Measurements from ENCODE around the gene PCDHAC2. TPM values are rescaled to one million over a fixed set of nuclear protein-coding genes. Genes with fewer than 3 reads are reported as not detected.

The PCDHAC2 gene
- total RNA-seq, 4 donors from 2014 or later, result 1.6 to 25.9 (median 13.9) TPM

- H3K9me3 ChIP-seq, result no peaks in the 10 kb centered on the region
- H3K36me3 ChIP-seq, result no peaks in the 10 kb centered on the region
- WGBS, 2 donors (ENCODE audit: low coverage in 1 of 2), result 79 to 80% methylated on average over 2 of the region's 2 CpGs
- no peak overlapping the region for H3K4me3 ChIP-seq
- peaks cover 0 to 16% (median 7%) of the 10 kb centered on the region in 3 donors for H3K4me1 ChIP-seq
- TF ChIP-seq, protein P1, sequence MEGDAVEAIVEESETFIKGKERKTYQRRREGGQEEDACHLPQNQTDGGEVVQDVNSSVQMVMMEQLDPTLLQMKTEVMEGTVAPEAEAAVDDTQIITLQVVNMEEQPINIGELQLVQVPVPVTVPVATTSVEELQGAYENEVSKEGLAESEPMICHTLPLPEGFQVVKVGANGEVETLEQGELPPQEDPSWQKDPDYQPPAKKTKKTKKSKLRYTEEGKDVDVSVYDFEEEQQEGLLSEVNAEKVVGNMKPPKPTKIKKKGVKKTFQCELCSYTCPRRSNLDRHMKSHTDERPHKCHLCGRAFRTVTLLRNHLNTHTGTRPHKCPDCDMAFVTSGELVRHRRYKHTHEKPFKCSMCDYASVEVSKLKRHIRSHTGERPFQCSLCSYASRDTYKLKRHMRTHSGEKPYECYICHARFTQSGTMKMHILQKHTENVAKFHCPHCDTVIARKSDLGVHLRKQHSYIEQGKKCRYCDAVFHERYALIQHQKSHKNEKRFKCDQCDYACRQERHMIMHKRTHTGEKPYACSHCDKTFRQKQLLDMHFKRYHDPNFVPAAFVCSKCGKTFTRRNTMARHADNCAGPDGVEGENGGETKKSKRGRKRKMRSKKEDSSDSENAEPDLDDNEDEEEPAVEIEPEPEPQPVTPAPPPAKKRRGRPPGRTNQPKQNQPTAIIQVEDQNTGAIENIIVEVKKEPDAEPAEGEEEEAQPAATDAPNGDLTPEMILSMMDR (IDR thresholded peaks at IDR 0.05), result no peak
- TF ChIP-seq POLR2AphosphoS5 (IDR thresholded peaks at IDR 0.05), result no peak
- TF ChIP-seq POLR2A (IDR thresholded peaks at IDR 0.05), result no peak
- no peak for TF ChIP-seq EP300 (IDR thresholded peaks at IDR 0.05)
- no peak overlapping the region for H3K27ac ChIP-seq
- no peaks in the 10 kb centered on the region for H3K27me3 ChIP-seq
- no peak for ATAC-seq
Measured at GRCh38 chr5:140998921-140999410, 32.7 kb downstream of the PCDHAC2 start.

DNA sequence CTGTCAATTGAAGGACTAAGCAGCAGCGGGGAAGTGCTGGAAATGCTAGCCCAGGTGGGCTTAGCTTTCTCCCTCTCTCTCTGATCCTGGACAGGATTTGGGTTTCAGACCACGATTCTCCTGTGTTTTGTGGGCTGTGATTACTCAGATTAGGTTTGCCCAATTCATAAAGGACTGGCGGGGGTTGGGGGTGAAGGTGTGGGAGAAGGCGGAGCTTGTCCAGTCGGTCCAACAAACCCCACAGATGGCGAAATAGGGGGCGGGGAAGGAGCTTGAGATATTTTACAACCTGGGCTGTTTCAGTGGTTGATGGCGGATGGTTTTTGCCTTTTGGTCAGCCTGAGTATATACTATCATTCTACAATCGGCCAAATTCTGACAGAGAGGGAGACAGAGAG is 35.2 kb downstream of the PCDHAC2 start:
- no peaks in the 10 kb centered on the region for H3K36me3 ChIP-seq
- no peak for TF ChIP-seq EP300 (IDR thresholded peaks at IDR 0.05)
- no peak for TF ChIP-seq POLR2A (IDR thresholded peaks at IDR 0.05)
- TF ChIP-seq, protein P1 (IDR thresholded peaks at IDR 0.05), result no peak
- TF ChIP-seq POLR2AphosphoS5 (IDR thresholded peaks at IDR 0.05), result no peak
- peak overlapping the region in 1 of 4 donors; percentile 40 for H3K27ac ChIP-seq
- ATAC-seq, result no peak
- H3K27me3 ChIP-seq, result no peaks in the 10 kb centered on the region
- WGBS, 2 donors (ENCODE audit: low coverage in 1 of 2), result 6% methylated on average over 7 to 8 of the region's 9 CpGs
- H3K4me3 ChIP-seq, result peak overlapping the region; percentile 18 to 36
- H3K9me3 ChIP-seq, result no peaks in the 10 kb centered on the region
- peaks cover 0 to 16% (median 7%) of the 10 kb centered on the region in 3 donors for H3K4me1 ChIP-seq

- Histone ChIP-seq H3K36me3 (no peaks in the 10 kb centered on the region), H3K27me3 (no peaks in the 10 kb centered on the region), H3K27ac (peak overlapping the region in 1 of 4 donors; percentile 40), H3K4me3 (peak overlapping the region; percentile 18 to 36), H3K4me1 (peaks cover 0 to 16% (median 7%) of the 10 kb centered on the region in 3 donors), H3K9me3 (no peaks in the 10 kb centered on the region)
- ATAC-seq, result no peak
- 3 to 4% methylated on average over 11 to 15 of the region's 19 CpGs for WGBS, 2 donors (ENCODE audit: low coverage in 1 of 2)
- TF ChIP-seq, protein P1 (IDR thresholded peaks at IDR 0.05), result no peak
- TF ChIP-seq POLR2AphosphoS5 (IDR thresholded peaks at IDR 0.05), result no peak
Measured at GRCh38 chr5:141001844-141002604, 35.7 kb downstream of the PCDHAC2 start.

GRCh38 chr5:141002605-141002965 is 36.3 kb downstream of the PCDHAC2 start:
- Histone ChIP-seq H3K27me3 (no peaks in the 10 kb centered on the region), H3K4me1 (peaks cover 0 to 16% (median 7%) of the 10 kb centered on the region in 3 donors), H3K27ac (no peak overlapping the region), H3K36me3 (no peaks in the 10 kb centered on the region), H3K9me3 (no peaks in the 10 kb centered on the region), H3K4me3 (no peak overlapping the region)
- no peak for TF ChIP-seq EP300 (IDR thresholded peaks at IDR 0.05)
- no peak for TF ChIP-seq POLR2A (IDR thresholded peaks at IDR 0.05)
- TF ChIP-seq, protein P1 (IDR thresholded peaks at IDR 0.05), result no peak
- no peak for TF ChIP-seq POLR2AphosphoS5 (IDR thresholded peaks at IDR 0.05)
- no peak for ATAC-seq
- WGBS, 2 donors (ENCODE audit: low coverage in 1 of 2), result 57 to 83% methylated on average over 3 of the region's 3 CpGs

DNA sequence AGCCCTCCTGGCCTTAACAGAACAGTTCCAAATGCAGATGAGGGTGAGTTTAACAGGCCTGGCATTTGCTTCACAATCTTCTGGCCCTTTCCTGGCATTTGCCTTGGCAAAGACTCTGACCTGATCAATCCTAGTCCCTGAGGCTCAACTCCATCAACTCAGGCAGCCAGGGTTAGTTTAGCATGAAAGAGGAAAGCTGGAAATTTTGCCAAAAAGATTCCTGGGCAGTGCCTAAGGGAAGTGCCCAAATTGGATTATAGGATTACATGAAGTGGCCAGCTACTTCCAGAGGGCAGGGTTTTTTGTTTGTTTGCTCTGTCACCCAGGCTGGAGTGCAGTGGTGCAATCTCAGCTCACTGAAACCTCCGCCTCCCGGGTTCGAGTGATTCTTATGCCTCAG is 36.8 kb downstream of the PCDHAC2 start:
- H3K27me3 ChIP-seq, result no peaks in the 10 kb centered on the region
- peaks cover 0 to 16% (median 7%) of the 10 kb centered on the region in 3 donors for H3K4me1 ChIP-seq
- no peak overlapping the region for H3K4me3 ChIP-seq
- H3K27ac ChIP-seq, result no peak overlapping the region
- TF ChIP-seq POLR2A (IDR thresholded peaks at IDR 0.05) (no peak), POLR2AphosphoS5 (IDR thresholded peaks at IDR 0.05) (no peak), EP300 (IDR thresholded peaks at IDR 0.05) (no peak)
- TF ChIP-seq, protein P1 (IDR thresholded peaks at IDR 0.05), result no peak
- no peaks in the 10 kb centered on the region for H3K36me3 ChIP-seq
- no peak for ATAC-seq
- H3K9me3 ChIP-seq, result no peaks in the 10 kb centered on the region
- WGBS, 2 donors (ENCODE audit: low coverage in 1 of 2), result 82 to 100% methylated on average over 1 to 3 of the region's 3 CpGs

Measured in gastroesophageal sphincter (tissue), 4 donors.